ENCODE results near the gene PMIS2. TPM values are rescaled to one million over a fixed set of nuclear protein-coding genes. Genes with fewer than 3 reads are reported as not detected.

PMIS2 gene
- total RNA-seq, 1 donor from 2014 or later = not detected

GRCh38 chr19:35612224-35612558 is 26.2 kb downstream of the PMIS2 start:
- no peak overlapping the region for H3K27ac ChIP-seq
- no peaks in the 10 kb centered on the region for H3K27me3 ChIP-seq
- H3K4me3 ChIP-seq = peak overlapping the region; percentile 78
- H3K9me3 ChIP-seq = no peaks in the 10 kb centered on the region
- DNase-seq (no peak), ATAC-seq (no peak)
- intact Hi-C loops (cut with DNase I) = no loop called here
- no peak for TF ChIP-seq CTCF (IDR thresholded peaks at IDR 0.05)
- peaks cover 5% of the 10 kb centered on the region for H3K4me1 ChIP-seq
- H3K36me3 ChIP-seq = no peaks in the 10 kb centered on the region

- peak; percentile 93 for ATAC-seq
- Histone ChIP-seq H3K27me3 (no peaks in the 10 kb centered on the region), H3K4me1 (peaks cover 5% of the 10 kb centered on the region), H3K9me3 (no peaks in the 10 kb centered on the region), H3K27ac (peak within 1 kb of the TSS; percentile 71), H3K4me3 (peak within 1 kb of the TSS; percentile 78), H3K36me3 (no peaks in the 10 kb centered on the region)
- TF ChIP-seq CTCF (IDR thresholded peaks at IDR 0.05) = no peak
- intact Hi-C loops (cut with DNase I) = no loop called here
- peak; percentile 95 for DNase-seq
Measured at GRCh38 chr19:35612559-35613321, 26.8 kb downstream of the PMIS2 start, which contains the start of gene HAUS5. Gene HAUS5, plus strand, starts transcription at chr19:35612735. Its CDS starts 60 bp downstream, at chr19:35612795.

GRCh38 chr19:35613574-35613973 is 27.6 kb downstream of the PMIS2 start:
- TF ChIP-seq CTCF (IDR thresholded peaks at IDR 0.05) = no peak
- Histone ChIP-seq H3K9me3 (no peaks in the 10 kb centered on the region), H3K27me3 (no peaks in the 10 kb centered on the region), H3K4me3 (no peak overlapping the region), H3K36me3 (no peaks in the 10 kb centered on the region), H3K4me1 (peaks cover 5% of the 10 kb centered on the region), H3K27ac (no peak overlapping the region)
- intact Hi-C loops (cut with DNase I) = no loop called here
- DNase-seq (no peak), ATAC-seq (no peak)

- intact Hi-C loops (cut with DNase I) = no loop called here
- Histone ChIP-seq H3K36me3 (no peaks in the 10 kb centered on the region), H3K4me1 (peaks cover 5% of the 10 kb centered on the region), H3K4me3 (no peak overlapping the region), H3K27me3 (no peaks in the 10 kb centered on the region), H3K9me3 (no peaks in the 10 kb centered on the region), H3K27ac (no peak overlapping the region)
- no peak for TF ChIP-seq CTCF (IDR thresholded peaks at IDR 0.05)
- ATAC-seq (no peak), DNase-seq (no peak)
Measured at GRCh38 chr19:35615036-35615435, 29.1 kb downstream of the PMIS2 start.

- intact Hi-C loops (cut with DNase I) = no loop called here
- Histone ChIP-seq H3K9me3 (no peaks in the 10 kb centered on the region), H3K27me3 (no peaks in the 10 kb centered on the region), H3K4me3 (no peak overlapping the region), H3K27ac (no peak overlapping the region), H3K36me3 (no peaks in the 10 kb centered on the region), H3K4me1 (no peaks in the 10 kb centered on the region)
- TF ChIP-seq CTCF (IDR thresholded peaks at IDR 0.05) = no peak
- ATAC-seq (no peak), DNase-seq (no peak)
Measured at GRCh38 chr19:35618857-35619256, 32.9 kb downstream of the PMIS2 start.

Data from upper lobe of right lung (tissue), 1 donor.